Measurements from ENCODE around the gene TPBGL.

The TPBGL gene

DNA sequence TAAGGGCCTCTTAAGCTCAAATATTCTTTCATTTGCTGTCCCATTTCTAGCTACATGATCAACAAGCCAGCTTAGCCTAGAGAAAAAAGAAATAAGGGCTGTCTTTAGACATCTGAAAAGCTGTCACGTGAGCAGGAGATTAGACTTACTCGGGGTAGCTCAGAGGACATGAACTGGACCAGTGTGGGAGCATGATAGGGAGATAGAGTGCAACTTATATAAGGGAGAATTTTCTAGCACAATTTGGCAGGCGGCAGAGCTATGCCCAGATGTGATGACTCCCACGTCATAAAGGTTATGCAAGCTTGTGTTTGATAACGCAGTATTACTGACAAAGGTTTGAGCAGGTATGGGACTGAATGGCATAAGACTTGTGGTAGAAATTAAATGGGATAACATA, 28.2 kb upstream of the TPBGL start:
- no peak for DNase-seq (ENCODE audit: low spot score)

DNA sequence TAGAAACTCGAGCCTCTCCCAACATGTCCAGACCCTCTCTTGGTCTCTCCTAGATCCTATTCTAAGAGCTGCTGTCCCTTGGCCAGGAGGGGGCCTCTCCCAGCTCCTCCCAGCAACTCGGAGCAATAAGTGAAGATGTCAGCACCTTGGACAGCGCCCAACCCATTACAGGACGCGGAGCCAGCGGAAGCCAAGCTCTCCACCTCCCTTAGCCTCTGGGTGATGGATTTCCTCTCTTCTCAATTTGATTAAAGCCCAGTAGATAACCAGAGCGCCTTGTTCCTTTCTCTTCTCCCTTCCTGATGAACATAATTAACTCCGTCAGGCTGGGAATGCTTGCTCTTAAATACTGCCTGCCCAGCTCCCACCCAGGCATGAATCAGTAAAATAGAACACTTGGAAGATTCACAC, 26.2 kb upstream of the TPBGL start:
- peak; percentile 94 for DNase-seq (ENCODE audit: low spot score)

DNA sequence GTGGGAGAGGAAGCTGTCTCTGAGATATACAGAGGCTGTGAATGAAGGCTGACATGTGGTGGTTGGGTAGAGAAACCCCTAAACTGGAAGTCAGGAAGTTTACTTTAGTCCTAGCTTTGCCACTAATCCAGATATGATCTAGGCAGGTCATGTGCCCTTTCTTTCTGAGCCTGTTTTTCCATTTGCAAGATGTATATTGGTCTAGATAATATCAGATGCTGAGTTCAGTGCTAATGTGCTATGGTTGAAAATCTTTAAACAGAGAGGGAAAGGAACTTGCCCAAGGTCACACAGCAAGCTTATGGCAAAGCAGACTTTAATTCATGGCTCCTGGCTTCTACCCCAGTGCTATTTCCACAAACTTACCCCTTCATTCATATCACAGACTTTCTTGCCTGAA, 25.7 kb upstream of the TPBGL start:
- no peak for DNase-seq (ENCODE audit: low spot score)

DNA sequence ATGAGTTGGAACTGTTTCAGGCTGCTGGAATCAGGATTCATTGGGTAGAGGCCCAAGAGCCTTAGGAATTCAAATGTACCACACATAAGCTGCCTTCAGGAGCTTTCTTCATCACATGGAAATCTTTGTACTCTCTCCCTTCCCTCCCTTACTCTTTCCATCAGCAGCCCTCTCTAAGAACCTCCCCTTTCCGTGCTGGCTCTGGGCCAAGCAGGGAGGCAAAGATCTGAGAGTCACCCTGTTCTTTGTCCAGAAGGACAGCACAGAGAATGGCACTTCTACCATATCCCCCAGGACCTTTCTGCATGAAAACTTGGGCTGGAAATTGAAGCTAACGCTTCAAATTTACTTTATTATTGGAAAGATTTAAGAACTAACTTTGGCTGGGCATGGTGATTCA, 20.7 kb upstream of the TPBGL start:
- DNase-seq (ENCODE audit: low spot score): no peak

DNA sequence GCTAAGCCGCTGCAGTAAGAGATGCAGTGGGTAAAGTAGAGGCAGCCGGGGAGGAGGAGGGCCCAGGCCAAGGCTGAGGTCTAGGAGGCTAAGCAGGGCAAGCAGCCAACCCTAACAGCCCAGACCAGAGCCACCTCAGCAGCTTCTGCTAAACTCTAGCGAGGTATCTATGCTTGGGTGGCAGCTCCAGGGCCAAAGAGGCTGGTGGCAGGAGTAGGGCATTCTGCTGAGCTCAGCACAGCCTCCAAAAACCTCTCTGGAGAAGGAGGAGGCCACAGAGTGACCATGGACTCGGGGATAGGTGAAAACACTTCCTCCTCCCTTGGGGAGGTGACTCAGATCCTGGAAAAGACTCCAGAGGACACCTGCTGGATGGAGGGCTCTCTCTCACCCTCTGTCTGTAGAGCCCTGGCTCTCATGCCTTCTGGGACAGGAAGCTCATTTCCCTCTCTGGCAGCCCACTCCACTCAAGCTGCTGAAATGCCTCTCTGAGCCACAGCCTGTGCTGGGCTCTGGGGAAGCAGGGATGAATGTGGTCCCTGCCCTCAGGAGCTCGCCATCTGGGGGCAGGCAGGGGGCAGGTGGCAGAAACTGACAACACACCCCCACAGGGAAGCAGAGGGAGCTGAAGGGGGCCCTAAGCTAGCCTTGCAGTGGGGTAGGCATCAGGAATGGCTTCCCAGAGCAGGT, 16.5 kb upstream of the TPBGL start:
- peak; percentile 28 for DNase-seq (ENCODE audit: low spot score)

DNA sequence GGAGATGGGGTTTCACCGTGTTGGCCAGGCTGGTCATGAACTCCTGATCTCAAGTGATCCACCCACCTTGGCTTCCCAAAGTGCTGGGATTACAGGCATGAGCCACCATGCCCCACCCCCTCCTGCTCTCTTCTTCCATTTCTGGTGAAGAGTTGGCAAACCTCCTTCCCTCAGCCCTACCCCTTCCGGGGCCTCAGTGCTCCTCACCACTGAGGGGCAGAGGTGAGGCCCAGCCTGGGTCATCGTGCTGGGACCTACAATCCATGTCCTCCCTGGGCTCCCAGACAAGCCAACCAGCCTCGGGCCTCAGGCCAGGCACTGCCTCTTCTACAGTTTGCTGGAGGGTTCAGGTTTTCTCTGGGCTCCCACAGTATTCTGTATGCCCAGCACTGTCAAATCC, 14.8 kb upstream of the TPBGL start:
- no peak for DNase-seq (ENCODE audit: low spot score)

DNA sequence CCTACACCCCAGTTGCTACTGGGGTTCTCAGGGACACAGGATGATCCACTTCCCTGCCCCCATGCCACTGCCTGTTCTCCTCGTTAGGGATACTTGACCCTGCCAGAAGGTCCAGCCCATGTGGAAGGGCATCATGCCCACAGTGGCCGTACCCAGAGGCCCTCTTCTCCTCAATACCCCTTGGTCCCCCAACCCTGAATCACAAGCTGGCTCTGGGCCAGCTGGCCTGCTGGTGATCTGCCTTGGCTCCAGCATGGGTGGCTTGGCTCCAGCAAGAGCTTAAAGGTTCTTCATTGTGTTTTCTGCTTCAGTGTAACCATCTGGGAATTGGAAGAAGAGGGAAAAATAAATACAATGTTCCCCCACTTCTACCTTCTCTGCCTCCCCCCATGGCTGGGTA, 11.1 kb upstream of the TPBGL start:
- DNase-seq (ENCODE audit: low spot score): no peak

DNA sequence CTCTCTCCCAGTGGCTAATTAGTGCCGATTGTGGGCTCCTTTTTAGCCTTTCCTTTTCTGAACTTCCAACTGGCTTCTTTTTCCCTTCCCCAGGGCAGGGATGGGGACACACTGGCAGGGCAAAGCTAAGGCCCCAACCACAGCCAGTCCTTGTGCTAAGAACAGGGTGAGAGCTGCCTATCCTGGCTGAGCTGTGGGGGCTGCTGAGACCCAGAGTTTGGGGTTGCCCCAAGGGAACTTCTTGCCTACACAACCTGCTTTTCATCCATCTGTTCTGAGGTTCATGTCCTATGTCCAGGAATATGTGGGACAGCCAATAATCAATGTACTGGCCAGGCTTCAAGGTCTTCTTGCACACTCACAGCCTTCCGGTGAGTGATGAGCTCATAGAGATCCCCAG, 10.0 kb upstream of the TPBGL start:
- no peak for DNase-seq (ENCODE audit: low spot score)

DNA sequence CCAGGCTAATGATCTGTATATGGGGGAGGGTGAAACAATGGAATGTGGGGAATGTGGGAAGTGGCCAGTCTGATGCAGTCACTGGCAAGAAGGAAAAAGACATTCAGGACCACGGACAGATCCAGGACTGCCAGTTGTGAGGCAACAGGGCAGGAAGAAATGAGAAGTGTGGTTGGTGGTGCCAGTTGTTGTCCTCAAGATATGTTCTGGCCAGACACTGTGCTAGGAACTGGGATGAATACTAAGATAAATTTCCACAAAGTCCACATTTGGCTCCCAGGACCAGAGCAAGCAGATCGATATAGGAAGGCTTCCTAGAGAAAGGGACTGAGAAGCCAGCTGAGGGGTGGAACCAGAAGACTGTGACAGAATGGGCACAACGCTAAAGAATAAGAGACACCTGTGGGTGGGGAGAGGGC, 6.8 kb upstream of the TPBGL start:
- peak; percentile 83 for DNase-seq (ENCODE audit: low spot score)

DNA sequence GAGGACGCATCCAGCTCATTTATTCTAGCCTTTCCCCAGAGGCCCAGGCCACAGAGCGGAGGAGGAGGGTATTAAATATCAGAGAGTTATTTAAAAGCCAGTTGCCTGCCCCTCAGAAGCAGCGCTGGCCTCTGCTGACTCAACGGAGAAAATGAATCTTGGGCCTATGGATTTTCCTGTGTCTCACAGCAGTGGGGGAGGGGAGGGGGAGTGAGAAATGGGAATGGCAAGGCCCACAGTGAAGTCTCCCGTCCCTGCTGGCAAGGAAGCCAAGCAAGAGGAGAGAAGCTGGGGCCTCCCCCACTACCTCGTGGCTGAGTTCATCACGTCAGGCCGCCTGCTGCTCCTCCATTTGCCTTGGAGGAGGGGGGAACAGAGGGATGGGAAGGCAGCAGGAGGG, 4.5 kb upstream of the TPBGL start:
- no peak for DNase-seq (ENCODE audit: low spot score)

DNA sequence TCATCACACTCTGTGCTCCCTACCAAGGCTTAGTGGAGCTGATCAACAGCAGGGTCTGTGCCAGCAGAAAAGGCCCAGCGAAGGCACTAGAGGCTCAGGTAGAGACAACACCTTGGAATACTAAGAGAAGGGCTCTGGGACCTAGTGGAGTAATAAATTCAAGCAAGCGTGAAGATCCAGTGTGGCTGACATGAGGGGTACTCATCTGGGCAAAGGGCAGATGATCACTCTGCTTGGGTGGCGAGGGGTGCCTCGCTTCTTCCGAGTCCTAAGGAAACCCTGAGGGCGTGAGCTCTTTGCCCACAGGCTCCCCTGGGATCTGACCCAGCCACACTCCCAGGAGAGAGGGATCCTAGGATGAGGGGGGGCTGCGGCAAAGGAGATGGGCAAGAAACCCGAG, 3.5 kb upstream of the TPBGL start:
- DNase-seq (ENCODE audit: low spot score): no peak

DNA sequence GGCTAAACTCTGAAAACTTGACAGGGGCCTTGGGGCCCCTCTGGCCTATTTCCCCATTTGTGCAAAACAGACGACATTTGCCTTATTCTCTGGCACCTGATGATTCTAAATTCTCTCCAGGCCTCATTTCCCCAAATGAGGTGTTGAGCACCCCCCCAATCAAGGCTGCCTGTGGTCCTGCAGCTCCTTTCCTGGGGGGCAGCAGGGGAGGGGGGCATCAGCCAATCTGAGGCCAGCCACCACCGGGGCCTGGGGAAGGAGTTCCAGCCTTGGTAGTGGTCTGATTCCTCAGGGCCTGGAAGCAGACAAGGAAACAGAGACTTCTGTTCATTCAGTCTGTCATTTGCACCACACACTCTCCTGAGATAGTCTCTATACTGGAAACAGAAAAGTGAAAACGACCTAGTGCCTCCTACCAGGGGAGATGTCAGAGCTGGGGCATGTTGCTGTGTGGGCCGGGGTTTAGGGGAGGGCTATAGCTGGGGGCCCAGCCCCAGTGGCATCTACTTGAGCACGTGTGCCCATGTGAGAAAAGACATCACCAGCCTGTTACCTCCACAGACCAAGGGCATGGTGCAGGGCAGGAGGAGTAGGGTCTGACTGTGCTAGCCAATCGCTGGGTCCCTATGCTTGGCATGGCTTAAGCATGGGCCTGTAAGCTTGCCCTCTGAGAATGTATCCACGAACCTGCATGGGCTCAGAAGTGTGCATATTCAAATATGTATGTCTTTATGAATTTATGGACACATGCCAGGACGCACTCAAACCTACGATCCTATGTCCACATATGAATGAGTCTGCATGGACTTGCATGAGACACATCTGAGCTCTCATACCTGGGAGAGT, 1.8 kb upstream of the TPBGL start:
- DNase-seq (ENCODE audit: low spot score): no peak

DNA sequence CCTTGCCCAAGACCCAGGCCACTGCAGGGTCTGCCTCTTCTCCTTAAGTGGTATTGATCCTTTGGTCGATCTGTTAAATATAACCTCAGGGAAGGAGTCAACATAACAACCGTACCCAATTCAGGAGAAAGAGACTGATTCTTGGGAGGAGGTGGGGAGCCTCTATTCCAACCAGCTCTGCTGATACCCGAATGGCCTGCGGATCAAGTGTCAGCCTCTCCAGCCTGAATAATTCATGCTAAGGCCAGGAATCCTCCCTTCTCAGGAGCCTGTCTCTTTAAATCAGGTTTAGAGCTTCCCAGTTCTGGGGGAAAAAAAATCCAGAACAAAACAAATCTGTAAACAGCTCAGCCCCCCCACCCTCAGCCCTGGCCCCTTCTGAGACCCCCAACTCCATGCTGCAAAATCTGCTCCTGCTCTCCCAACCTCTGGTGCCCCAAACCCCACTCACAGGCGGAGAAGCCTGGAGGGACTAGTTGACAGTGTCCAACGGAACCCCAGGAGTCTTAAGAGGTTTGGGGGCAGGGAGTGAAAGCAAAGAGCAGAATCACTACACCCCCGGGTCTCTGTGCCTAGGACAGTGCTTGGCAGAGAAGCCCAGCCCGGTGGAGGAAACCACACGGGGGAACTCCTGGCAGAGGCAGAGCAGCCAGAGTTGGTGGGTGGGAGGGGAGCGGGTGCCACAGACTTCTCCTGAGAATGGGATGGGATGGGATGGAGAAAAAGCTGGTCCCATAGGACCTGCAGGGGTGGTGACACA, 863 bp upstream of the TPBGL start:
- DNase-seq (ENCODE audit: low spot score): no peak

DNA sequence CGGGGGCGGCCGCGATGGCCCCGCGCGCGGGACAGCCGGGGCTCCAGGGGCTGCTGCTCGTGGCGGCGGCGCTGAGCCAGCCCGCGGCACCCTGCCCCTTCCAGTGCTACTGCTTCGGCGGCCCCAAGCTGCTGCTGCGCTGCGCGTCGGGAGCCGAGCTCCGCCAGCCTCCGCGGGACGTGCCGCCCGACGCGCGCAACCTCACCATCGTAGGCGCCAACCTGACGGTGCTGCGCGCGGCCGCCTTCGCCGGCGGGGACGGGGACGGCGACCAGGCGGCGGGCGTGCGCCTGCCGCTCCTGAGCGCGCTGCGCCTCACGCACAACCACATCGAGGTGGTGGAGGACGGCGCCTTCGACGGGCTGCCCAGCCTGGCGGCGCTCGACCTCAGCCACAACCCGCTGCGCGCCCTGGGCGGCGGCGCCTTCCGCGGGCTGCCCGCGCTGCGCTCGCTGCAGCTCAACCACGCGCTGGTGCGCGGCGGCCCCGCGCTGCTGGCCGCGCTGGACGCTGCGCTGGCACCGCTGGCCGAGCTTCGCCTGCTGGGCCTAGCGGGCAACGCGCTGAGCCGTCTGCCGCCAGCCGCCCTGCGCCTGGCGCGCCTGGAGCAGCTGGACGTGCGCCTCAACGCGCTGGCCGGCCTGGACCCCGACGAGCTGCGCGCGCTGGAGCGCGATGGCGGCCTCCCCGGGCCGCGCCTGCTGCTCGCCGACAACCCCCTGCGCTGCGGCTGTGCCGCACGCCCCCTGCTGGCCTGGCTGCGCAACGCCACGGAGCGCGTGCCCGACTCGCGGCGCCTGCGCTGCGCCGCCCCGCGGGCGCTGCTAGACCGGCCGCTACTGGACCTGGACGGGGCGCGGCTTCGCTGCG, 697 bp downstream of the TPBGL start:
- peak; percentile 97 for DNase-seq (ENCODE audit: low spot score)

DNA sequence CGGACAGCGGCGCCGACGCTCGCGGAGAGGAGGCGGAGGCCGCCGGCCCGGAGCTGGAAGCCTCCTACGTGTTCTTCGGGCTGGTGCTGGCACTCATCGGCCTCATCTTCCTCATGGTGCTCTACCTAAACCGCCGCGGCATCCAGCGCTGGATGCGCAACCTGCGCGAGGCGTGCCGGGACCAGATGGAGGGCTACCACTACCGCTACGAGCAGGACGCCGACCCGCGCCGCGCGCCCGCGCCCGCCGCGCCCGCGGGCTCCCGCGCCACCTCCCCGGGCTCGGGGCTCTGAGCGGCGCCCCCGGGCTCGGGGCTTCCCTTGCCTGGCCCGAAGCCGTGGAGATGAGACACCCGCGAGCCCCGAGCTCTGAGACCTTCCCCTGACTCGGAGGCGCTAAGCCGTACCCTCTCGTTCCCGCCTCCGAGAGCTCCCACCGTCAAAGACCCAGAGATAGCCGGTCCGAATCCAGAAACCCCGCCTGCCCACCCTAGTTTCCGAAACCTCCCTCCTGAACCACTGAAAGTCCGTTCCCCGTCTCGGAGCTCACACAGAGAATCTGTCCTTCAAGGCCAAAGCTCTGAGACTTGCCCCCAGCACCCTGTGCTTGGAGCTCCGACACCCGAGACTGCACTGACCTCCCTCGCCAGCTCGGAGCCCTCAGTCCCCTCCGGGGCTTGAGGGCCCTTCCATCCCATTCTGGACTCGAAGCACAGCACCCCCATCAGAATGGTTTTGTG, 1.5 kb downstream of the TPBGL start:
- no peak for DNase-seq (ENCODE audit: low spot score)

DNA sequence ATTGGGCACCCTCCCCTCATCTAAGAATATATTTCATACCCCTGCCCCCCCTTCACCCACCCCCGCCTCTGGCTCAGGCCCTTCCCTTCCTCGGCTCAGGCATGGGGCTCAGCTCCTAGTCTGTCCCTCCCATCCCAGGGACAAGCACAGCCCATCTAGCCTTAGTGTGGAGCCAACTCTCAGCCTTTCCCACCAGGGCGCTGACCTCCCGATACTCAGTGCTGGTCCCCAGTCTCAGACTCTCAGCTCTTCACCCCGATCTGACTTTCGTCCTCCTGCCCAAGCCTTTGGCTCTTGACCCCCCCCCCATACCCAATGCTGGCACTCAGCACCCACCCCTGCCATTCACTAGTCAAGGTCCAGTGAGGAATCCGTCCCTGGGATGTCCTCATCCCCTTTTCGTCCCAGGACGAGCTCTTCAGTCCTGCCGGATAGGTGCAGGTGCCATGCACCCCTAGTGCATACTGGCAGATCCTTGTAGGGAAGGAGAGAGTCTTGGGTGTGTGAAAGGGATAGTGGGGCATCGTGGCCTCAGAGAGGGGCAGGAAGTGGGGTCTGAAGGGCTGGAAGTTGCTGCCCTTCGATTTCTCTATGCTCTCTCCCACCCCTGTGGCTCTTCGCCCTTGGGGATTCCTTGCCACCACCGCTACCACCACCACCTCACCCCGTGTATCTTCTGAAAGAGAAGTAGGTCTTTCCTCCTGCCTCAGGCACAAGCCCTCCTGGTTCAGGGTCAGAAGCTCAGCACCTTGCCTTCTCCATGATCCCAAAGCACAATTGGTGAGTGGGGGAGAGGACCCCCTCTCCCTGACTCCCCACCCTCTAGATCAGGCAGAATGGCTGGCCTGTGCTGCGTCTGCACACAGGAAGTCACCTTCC, 2.4 kb downstream of the TPBGL start:
- no peak for DNase-seq (ENCODE audit: low spot score)

DNA sequence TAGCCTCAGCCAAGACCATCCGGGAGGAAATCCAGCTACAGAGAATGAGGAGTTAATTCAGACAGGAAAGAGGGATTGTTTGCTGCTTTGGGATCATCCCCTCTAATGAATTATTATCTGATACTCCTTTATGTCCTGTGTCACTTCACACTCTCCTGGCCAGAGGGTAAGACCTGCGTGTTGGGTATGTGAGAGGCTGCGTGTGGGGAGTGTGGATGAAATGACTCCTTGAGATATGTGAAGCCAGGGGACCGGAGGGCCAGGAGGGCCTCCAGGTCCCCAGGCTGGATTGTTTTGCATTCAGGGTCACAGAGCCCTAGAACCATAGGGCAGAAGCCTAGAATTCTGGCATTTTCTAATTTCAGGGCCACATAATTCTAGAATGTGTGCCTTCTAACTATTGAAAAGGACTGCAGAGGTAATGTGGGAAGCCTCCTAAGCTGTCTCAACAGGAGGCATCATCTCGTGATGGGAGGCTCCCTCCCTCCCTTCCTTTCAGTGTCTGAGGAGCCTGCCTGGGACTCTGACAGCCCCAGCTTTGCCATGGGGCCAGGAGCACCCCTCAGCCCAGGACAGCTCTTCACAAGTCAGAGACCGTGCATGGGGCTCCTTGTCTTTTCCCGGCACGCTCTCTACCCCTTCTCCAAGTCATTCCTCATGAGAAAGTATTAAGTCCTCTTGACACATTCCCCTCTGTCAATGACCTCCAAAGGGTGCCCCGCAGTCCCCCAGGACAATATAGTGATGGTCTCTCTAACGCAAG, 3.7 kb downstream of the TPBGL start:
- DNase-seq (ENCODE audit: low spot score): no peak

DNA sequence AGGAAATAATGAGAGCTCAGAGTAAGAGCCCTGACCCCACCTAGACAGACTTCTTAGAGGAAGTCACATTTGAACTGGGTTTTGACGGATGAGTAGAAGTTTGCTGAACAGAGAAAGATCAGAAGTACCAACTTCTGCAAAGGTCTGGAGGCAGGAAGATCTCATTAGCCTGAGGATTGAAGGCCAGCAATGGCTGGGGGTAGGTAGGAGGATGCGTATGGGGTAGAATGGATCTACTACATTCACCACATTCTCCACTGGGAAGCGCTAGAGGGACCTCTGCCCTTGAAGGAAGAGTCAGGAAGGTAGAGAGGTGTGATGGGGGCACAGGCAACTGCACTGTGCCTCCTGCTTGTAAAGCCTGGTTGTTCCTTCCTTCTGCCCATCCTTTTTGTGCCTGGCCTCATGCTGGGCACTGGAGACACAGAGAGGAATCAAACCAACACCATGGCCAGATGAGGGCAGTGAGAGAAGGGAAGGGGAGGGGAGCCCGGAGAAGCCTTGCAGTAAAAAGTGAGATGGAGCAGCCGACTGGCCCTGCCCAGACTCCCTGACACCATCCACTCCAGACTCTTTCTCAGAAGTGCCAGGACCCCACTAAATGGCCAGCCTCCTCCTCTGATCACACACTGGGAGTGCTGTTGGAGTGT, 4.9 kb downstream of the TPBGL start:
- DNase-seq (ENCODE audit: low spot score): peak; percentile 41

Data from iPS-NIHi11 (cell line).